Measurements from ENCODE around the gene DHX58.
A peak's percentile ranks its signal among the peaks of the same experiment; 100 is the strongest.

DHX58 gene

DNA sequence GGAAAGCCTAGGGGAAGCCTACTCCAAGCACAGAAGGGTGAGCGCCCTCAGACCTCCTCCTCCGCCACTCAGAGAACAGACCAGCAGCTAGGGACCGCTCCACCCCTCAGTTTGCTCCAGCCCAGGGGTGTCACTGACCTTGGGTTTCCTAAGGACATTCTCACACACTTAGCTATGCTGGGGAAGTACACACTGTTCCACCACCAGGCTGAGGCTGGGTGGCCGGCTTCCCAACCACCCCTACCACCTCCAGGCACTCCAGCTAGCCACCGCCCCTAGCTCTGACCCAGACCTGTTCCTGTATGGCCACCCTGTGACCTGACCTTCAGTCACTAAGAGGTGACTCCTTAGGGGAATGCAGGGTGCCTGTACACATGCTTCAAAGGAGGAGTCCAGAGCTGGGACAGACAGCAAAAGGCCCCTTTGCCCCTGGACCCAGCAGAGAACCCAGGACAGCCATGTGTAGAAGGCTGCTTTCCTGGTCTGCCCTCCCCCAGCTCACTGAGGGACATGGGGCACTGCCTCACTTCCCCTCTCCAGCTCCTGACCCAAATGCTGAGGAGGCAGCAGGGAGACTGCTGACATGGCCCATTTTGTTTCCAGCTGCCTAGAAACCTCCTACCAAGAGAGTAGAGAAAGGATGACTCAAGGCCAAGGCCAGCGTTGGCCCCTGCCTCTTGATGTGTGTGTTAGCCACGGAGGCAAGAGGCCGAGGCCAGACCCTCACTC lies 16.8 kb upstream of the DHX58 start:
- DNase-seq = no peak

DNA sequence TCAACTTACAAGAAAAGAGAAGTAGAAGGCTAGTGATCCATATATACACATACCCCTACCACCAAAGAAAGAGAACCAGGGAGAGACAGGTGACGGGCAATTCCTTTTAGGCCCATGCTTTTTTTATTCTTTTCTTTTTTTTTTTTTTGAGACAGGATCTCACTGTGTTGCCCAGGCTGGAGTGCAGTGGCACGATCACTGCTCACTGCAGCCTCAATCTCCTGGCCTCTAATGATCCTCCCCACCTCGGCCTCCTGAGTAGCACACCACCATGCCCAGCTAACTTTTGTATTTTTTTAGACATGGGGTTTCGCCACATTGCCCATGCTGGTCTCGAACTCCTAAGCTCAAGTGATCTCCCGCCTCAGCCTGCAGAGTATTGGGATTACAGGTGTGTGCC lies 14.9 kb upstream of the DHX58 start:
- no peak for DNase-seq

DNA sequence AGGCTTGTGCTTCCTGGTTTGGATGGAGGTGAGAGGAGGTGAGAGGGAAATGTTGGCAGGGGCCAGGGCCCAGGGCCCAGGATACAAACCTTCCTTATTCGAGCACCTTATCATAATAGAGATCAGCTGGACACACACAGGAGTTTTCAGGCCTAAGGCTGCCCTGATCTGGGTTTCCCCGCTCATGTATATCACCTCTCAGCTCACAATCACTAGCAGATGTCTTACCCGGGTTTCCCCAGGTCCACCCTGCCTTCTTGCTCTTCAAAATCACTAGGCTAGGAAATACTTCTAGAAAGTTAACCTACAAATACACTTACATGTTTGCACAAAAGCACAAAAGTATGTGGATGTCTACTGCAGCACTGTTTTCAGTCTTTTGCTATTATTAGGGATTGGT lies 14.3 kb upstream of the DHX58 start:
- DNase-seq = no peak

DNA sequence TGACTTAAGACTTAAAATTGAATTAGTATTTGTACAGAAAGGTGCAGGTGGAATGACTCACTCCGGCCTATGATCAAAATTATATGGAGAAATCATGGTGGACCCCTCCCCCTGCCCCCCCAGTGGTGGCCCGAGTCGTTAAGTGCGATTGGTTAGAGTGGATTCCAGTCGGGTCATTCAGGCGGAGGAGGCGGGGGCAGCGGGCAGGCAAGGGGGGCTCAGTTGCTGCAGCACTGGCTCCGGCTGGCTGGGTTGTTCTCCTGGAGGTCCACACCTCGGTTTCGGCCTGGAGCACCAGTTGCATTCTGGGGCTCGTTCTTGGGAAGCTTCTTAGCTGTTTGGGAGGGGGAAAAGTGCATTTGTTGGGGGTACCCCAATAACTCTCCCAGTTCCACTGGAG lies 13.1 kb upstream of the DHX58 start:
- DNase-seq = no peak

DNA sequence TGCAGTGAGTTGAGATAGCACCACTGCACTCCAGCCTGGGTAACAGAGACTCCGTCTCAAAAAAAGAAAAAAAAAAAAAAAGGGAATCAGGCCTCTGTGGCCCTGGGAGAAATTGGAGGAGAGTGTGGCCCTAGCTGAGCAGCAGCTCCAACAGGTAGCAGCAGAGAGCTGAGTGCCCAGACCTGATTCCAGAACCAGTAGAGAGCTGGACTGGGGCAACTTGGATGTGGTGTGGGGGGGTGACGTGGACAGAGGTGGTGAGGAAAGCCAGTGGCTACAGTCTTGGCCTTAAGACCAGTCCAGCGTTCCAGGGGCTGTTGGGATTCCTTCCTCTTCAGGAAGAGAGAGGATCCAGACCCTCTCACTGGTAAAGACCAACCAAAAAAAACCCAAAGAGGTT lies 11.7 kb upstream of the DHX58 start:
- no peak for DNase-seq

DNA sequence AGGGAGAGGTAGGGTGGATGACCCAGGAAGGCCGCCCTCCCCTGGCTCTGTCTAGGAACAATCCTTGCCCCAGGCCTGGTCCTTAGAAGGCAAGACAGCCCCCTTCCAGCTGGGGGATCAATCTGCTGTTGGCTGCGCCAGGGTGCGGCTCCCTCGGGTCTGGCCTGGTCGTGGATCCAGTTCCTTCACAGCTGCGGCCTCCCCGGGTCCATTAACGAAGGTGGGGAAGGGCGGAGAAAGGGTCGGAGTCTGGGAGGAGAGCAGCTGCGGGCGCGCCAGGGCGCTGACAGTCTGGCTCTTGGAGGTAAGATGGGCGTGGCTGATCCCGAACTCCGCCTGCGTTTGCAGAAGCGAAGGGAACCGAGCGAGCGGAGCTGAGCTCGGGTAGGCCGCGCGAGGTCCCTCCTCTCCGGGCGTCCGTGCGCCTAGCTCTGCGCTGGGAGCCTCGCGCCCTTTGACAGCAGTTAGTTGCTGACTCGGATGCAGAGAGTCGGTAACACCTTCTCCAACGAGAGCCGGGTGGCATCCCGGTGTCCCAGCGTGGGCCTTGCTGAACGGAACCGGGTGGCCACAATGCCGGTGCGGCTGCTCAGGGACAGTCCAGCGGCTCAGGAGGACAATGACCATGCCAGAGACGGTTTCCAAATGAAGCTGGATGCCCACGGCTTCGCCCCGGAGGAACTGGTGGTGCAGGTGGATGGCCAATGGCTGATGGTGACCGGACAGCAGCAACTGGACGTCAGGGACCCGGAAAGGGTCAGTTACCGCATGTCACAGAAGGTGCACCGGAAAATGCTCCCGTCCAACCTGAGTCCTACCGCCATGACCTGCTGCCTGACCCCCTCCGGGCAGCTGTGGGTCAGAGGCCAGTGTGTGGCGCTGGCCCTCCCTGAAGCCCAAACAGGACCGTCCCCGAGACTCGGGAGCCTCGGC lies 10.1 kb upstream of the DHX58 start, which contains the start of gene HSPB9:
Gene HSPB9 (plus strand): TSS at position 434 of the 933 bp plus-strand sequence. CDS start 47 bp downstream, at position 481.
- DNase-seq = peak; percentile 67

DNA sequence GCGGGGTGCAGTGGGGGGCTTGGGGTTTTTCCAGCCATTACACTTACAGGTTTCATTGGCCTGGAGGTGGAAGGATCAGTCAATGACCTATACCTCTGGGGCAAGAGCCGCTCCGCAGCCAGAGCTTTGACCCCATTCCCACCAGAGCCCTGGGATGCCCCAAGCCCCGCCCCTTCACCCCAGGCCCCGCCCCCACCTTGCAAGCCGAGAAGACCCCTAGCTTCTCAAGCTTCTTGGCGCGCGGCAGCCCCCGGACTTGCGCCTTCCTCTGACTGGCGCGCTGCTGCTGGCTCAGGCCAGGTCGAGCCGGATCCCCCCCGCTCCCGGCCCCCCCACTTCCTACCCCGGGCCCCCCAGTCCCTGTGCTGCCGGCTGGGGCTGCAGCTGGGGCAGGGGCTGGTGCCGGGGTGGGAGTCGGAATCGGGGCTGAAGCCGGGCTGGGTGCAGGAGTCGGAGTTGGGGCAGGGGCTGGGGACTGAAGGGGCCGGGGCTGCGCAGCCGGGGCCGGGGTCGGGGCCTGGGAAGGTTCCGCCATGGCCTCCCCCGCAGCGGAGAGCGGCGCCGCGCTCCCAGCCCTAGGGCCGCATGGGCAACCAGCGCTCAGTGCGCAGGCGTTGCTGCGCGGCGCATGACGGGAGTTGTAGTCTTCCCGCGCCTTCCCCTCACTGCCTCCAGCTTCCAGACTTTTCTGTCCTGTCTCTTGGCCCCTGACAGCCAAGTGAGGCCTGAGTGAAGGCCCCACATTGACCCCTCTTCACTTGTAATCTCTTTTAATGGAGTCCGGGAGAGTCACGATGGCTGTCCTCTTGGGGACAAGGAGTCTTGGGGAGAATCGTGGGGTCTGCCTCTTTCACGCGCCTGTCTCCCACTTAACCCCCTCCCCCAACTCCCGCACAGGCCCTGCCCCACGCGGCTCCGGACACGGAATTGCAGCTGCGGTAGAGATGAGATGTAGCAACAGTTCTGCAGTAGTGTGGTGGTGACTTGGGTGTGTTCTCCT lies 8.6 kb upstream of the DHX58 start, which contains the start of gene KAT2A:
Gene KAT2A (minus strand): TSS at position 598 of the 1,000 bp plus-strand sequence. CDS start 63 bp downstream, at position 535.
- peak; percentile 88 for DNase-seq

DNA sequence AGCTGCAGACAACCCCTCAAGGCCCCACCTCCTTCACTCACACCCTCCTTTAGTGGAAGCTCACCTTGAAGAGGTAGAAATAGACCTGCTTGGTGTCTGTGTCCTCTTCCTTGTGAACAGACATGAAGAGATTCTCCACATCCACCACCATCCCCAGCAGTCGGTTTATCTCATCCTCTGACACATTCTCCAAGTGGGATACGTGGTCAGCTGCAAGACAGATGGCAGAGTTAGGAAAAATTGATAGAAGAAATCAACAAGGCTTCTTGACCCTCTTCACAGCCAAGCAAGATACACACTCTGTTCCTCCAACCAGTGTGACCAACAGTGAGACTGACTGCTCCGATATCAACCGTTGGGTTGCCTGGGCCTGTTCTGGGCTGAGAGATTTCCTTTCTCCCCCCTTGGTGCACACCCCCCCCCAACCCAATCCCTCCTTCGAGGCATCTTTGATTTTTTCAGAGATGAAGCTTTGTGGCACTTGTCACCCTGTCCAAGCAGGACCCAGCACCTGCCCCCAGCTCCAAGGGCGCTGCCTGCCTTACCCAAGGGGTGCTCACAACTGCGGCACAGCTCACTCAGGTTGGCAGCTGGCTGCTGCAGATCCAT lies 7.8 kb upstream of the DHX58 start:
- DNase-seq = no peak

DNA sequence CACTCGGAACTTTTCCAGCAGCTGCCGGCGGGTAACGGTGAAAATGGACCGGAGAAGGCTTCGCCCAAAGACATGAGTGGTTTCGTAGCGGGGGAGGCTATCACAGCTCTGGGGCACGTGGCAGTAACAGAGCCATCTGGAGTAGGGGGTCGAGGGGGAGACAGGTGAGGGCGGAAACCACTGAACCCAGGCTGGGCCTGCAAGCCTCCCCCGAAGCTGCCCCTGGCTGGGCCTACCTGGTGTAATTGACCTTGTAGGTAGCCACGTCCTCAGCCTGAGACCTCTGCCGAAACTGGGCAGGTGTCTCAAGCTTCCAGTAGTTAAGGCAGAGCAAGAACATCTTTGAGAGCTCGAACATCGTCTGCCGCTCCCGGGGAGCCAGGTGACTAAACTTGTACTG lies 6.8 kb upstream of the DHX58 start:
- peak; percentile 19 for DNase-seq

DNA sequence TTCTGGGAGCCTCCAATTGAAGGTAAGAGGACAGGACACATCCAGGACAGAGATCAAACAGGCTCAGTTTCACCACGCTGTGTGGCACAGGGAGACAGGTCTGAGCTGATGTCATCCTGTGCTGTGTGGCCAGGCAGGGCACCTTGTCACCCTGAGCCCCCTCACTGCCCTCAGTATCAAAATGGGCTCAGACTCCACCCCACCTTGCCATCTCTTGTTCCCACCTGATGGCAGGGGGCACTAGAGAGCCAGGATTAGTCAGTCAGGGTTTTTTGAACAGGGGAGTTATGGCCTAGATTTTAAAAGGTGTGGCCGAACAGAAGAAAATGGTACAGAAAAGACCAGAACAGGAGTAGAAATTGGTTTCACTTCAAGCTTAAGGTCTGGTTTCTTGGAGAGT lies 6.0 kb upstream of the DHX58 start:
- peak; percentile 28 for DNase-seq

DNA sequence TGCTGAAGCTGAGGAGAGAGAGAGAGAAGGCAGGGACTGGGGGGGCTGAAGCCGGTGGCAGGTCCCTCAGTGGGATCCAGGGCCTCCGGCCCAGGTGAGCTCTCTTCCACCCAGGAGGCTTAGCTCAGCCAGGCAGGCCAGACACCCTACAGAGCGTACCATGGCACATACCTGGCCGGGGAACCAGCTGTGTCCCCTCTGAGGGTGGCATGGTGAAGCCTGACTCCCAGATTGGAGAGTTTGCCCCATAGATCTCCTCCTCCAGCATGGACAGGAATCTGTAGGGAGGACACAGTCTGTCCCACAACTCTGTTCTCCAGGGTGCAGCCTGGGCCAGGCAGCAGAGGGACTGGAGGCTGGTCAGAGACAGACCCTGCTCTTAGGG lies 5.6 kb upstream of the DHX58 start:
- DNase-seq = no peak

DNA sequence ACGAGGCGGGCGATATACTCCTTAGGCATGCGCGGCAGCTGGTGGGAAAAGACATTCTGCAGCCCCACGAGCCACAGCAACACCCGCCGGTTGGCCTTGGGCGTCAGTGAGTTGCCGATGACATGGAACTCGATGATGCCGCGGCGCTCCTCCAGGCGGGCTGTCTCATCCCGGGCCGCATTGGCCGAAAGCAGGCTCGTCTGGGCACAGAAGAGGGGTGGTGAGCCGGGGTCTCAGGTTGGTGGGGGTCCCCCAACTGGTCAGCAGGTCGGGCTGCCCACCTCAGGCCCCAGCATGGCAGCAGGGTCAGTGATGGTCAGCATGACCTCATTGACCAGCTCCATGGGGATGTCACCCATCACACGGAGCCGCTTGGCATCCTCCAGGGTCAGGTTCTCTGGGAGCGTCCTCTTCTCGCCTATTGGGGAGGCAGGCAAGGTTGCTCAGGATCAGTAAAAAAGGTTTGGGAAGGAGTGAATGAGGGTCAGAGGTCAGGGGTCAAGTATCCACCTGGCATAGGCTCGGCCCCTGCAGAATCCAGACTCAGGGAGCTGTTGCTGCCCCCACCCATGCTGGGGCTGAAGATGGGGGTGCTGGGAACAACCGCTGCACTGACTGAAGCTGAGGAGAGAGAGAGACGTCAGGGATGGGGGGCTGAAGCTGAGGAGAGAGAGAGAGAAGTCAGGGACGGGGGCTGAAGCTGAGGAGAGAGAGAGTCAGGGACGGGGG lies 5.0 kb upstream of the DHX58 start:
- no peak for DNase-seq

DNA sequence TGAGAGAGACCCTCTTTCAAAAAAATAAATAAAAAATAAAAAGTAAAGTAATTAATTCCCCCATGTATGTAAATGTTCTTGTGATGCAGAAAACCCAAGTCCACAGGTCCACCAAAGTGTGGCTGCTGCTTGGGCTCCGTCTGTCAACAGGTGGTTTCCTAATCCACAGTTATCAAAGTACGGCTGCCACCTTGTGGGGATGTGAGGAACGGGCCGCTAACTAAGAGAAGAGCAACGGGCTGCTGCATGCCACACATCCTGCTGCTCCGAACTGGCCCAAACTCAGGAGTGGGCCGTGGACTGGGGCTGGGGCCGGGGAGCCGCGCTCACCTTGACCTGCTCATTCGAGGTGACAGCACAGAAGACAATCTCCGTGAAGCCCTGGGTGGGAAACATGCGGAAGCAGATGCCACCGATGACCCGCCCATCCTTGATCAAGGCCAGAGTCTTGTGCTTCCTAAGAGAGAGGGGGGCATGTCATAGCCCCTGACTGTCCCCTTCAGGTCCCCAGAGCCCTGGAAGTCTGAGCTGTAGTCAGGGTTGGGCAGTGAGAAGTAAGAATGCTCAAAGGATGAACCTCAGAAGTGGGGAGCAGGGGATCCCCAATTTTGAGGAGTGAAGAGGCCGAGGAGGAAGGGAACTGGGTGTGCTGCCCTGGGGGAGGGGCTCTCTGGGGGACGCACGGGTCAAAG lies 4.3 kb upstream of the DHX58 start:
- peak; percentile 84 for DNase-seq

DNA sequence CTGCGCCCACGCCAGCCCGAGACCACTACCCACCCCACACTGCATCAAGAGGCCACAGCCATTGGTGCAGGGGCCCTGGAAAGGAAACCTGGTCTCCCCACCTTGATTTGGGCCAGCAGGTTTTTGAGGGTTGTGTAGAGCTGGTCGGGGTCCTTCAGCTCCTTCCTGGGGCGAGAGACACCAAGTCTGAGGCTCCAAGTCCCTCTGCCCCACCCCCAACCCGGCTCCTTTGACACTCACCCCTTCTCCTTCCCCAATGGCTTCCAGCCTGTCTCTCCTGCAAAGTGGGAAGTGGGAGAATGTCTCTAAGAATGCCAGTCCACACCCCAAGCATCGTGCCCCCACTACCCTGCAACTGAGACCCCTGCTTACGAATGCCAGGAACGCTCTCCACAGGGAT lies 1.6 kb upstream of the DHX58 start:
- no peak for DNase-seq

DNA sequence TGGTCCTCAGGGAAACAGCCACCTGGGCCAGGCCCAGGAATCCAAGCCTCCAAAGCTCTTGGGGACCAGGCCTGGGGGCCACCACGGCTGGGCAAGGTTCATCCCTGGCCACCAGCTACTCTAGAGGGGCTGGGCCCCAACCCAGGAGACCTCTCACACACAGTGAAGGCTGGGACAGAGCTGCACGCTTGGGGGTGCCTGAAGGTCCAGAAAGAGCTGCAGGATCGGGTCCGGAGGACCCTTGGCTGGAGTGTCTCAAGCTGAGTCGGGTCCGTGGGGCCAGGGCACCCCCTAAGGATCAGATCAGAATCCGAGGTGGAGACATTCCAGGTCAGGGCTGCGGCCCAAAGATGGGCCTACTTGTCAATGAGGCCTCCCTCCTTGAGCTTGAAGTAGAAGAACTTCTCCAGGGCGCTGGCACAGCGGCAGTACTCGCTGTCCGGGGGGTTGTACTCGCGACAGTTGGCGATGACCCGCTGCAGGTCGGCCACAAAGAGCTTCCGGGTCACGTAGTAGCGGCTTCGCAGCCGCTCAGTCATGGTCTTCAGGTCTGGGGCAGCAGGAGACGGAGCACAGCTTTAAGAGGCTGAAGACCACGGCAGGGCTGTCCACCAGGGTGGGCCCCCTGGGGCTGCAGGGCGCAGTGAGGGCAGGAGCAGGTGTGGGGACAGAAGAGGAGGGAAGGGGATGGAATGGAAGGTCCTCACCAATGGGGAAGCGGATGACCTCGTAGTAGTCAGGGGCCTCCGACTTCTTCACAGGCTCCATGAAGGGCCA lies 967 bp upstream of the DHX58 start:
- DNase-seq = no peak

DNA sequence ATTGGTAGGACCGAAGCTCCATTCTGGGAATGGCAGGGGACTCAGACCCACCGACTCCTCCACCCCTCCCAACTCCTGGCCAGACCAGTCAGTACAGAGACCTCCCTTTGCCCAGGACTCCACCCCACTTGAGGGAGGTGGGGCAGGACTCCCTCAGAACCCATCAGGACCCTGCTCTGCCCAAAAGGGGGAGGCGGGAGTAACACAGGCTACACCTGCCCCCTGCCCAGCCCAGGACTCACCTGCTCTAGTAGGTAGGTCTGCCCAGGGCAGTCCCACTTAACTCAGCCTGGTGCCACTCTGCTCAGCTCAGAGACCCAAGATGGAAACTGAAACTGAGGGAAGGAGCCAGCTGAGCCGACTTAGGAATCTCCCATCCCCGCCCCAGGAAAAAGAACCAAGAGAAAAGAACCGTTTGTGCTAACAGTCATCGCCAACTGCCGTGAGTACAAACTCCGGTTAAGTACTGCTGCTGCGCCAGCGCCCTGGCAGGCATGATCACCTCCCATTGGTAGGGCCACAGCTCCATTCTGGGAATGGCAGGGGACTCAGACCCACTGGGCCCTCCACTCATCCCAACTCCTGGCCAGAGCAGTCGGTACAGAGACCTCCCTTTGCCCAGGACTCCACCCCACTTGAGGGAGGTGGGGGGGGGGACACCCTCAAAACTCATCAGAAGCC lies 503 bp downstream of the DHX58 start:
- no peak for DNase-seq

DNA sequence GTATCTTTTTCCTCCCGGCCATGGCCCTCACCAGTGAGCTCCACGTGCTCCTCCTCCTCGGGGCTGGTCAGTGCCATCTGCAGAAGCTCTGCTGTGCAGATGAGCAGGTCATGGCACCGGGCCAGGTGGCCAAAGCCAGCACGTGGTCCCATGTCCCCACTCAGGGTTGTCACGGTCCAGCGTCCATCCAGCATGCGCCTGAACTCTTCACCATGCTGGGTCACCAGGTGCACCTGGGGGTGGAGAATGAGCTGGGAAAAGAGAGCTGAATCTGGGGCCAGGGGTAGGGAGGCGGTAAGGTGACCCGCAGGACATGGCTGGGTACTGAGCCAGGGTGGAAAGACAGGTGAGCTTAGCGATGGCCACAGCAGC lies 1.3 kb downstream of the DHX58 start:
- DNase-seq = no peak

DNA sequence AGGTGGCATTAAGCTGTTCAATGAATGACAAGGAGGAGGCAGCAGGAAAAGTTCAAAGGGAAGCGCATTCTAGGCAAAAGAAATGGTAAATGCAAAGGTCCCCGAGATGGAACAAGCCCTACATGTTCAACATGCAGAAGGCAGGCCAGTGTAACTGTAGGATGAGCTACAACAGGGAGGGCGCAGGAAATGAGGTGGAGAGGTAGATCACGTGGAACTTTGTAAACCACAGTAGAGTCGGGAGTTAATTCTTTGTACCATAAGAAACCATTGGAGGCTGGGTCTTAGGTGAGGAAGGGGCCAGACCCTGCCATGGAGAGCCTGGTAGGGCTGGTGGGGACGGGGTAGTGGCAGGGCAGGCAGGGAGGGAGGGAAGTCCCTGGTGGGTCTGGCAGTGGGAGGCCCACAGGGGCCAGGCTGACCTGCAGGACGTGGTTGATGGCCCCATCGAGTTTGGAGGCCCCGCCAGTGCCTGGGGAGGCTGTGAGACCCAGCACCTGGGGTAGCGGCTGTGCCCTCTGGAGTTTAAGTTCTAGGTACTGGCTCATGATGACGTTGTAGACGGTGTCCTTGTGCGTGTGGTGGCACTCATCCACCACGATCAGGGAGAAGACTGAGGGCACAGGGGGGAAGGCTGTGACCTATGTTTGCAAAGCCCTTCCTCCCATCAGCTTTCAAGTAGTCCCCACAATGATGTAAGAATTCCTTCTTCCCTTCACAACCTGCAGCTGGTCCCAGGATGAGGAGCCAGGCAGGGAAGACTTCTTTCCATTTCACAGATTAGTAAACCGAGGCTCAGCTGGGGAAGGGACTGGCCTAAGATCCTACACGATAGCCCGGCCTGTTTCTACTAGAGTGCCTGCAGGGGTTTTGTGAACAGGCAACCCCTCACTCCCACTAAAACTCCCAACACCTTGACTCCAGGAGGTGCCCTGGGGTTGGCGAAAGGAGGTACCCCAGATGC lies 1.9 kb downstream of the DHX58 start:
- DNase-seq = no peak
